22Rv1 (cell line): ENCODE results near the gene FRAT2.

ENCODE experiments used
- H3K27ac ChIP-seq: fragments of 450-650 bp; 2 replicates; pipeline ENCODE4 v1.5.1; 2017
- ZFX ChIP-seq: fragments of 450-650 bp; IDR thresholded peaks from 2 replicates; pipeline ENCODE4 v1.6.1; 2017; ENCODE audit warnings: antibody characterized with exemption, borderline replicate concordance
- TF ChIP-seq, protein P1 (sequence below): fragments of 450-650 bp; IDR thresholded peaks from 2 replicates; pipeline ENCODE4 v1.5.1; 2017; ENCODE audit warnings: mild to moderate bottlenecking

Gene FRAT2

GRCh38 chr10:97314671-97315070 is 19.9 kb downstream of the FRAT2 start:
- H3K27ac ChIP-seq, result no peak overlapping the region
- TF ChIP-seq, protein P1, sequence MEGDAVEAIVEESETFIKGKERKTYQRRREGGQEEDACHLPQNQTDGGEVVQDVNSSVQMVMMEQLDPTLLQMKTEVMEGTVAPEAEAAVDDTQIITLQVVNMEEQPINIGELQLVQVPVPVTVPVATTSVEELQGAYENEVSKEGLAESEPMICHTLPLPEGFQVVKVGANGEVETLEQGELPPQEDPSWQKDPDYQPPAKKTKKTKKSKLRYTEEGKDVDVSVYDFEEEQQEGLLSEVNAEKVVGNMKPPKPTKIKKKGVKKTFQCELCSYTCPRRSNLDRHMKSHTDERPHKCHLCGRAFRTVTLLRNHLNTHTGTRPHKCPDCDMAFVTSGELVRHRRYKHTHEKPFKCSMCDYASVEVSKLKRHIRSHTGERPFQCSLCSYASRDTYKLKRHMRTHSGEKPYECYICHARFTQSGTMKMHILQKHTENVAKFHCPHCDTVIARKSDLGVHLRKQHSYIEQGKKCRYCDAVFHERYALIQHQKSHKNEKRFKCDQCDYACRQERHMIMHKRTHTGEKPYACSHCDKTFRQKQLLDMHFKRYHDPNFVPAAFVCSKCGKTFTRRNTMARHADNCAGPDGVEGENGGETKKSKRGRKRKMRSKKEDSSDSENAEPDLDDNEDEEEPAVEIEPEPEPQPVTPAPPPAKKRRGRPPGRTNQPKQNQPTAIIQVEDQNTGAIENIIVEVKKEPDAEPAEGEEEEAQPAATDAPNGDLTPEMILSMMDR, result no peak
- TF ChIP-seq ZFX, result no peak

DNA sequence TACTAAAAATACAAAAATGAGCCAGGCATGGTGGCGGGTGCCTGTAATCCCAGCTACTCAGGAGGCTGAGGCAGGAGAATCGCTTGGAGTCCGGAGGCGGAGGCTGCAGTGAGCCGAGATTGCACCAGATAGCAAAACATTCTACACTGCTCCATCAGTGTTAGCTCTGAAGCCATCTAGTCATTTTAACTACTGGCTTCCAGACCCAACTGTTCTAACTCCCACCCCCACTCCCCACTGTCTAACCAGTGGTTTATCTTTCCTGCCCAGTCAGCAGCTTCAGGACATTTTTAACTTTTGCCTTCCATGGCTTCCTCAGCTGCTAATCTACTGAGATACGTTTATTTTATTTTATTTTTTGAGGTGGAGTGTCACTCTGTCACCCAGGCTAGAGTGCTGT is 21.6 kb downstream of the FRAT2 start:
- TF ChIP-seq, protein P1, result no peak
- no peak for TF ChIP-seq ZFX
- no peak overlapping the region for H3K27ac ChIP-seq

DNA sequence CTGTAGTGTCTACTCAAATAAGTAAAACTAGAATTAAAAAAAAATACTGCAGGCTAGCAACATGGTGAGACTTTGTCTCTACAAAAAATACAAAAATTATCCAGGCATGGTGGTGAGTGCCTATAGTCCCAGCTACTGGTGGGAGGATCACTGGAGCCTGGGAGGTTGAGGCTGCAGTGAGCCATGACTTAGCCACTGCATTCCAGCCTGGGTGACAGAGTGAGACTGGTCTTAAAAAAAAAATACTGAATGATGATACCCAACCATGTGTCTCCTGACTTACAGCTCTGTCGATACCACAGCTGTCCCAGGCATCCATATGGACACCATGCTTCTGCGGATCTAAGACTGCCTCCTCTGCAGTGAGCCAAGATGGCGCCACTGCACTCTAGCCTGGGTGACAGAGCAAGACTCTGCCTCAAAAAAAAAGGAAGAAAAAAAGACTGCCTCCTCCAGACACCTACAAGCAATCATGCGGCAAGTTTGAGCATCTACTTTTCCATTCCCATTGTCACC is 23.4 kb downstream of the FRAT2 start:
- no peak overlapping the region for H3K27ac ChIP-seq
- TF ChIP-seq ZFX, result no peak
- TF ChIP-seq, protein P1, result no peak

DNA sequence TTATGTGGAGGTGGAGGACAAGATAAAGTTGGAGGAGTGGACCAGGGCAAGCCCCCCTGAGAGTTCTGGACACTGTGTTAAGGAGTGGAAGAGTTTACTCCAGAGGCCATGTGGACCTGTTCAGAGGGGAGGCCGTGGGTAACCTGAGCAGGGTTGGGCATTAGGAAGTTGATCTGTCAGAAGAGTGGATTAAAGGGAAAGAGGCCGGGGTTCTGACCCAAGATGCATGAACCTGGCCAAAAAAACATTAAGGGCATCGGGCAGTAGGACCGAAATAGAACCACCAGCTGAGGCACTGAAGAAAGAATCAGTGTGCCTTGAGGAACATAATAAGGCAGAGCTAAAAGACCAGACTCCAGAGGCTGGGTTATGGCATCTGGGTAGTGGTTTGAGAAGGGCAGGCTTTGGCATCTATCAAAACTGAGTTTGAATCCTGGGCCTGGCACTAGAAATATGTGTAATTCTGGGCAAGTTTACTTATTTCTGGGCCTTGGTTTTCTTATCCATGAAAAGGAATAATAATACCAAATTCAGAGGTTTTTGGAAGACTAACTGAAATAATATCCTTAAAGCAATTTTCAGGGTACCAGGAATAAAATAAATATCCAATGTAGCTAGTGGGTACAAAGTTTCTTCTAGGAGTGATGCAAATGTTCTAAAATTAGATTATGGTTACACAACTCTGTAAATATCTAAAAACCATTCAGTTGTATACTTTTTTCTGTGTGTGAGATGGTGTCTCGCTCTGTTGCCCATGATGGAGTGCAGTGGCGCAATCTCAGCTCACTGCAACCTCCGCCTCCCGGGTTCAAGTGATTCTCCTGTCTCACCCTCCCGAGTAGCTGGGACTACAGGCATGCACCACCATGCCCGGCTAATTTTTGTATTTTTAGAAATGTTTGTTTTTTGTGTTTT is 26.4 kb downstream of the FRAT2 start:
- TF ChIP-seq, protein P1, result no peak
- TF ChIP-seq ZFX, result no peak
- H3K27ac ChIP-seq, result no peak overlapping the region

DNA sequence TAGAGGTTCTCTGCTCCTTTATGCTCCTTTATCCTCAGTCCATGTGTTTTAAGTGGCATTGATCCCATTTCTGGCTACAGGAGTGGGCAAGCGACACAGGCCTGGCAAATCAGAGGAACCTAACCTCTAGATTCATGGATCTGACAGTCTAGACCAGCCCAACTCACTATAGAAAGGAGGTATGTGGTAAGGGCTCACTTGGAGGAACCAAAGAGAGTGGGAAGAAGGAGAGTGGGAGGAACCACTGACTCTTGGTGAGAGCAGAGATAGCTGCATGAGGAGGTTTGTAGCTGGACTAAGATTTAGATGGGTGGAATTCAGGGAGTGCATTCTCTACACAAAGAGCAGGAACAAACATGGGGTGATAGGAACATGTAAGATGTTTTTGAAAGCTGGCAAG is 27.1 kb downstream of the FRAT2 start:
- TF ChIP-seq, protein P1, result no peak
- no peak for TF ChIP-seq ZFX
- H3K27ac ChIP-seq, result no peak overlapping the region

- TF ChIP-seq, protein P1, result no peak
- no peak for TF ChIP-seq ZFX
- H3K27ac ChIP-seq, result no peak overlapping the region
These were observed 32.3 kb downstream of the FRAT2 start for GRCh38 chr10:97302088-97302791.
